Peyer's patch (tissue), 4 donors: ENCODE results near the gene ACOT13. TPM values are rescaled to one million over a fixed set of nuclear protein-coding genes. Genes with fewer than 3 reads are reported as not detected.
A peak's percentile ranks its signal among the peaks of the same experiment; 100 is the strongest.
"Not testable (repeated sequence)": the region's sequence is repeated elsewhere in the genome, so short reads cannot be mapped to it uniquely, and the experiment has no call there.

Experiments used
- DNase-seq, 3 donors: peaks; one replicate each; pipeline ENCODE4 v3.0.0-alpha.2; 2017 to 2019
- H3K27ac ChIP-seq, 4 donors: fragments of 200-600 bp; sonication (generic); one replicate each; pipeline ENCODE4 v1.5.1; 2016 to 2019
- H3K27me3 ChIP-seq, 2 donors: fragments of 200-600 bp; sonication (generic); one replicate each; pipeline ENCODE4 v1.5.1; 2019
- H3K36me3 ChIP-seq, 3 donors: fragments of 200-600 bp; sonication (generic); one replicate each; pipeline ENCODE4 v1.5.1; 2016 to 2019
- H3K4me1 ChIP-seq, 4 donors: fragments of 200-600 bp; sonication (generic); one replicate each; pipeline ENCODE4 v1.5.1; 2016 to 2019
- H3K4me3 ChIP-seq, 4 donors: fragments of 200-600 bp; sonication (generic); 1 replicate in 3 of 4; 2 replicates in 1 of 4; pipeline ENCODE4 v1.5.1; 2016 to 2019; ENCODE audit warnings: mild to moderate bottlenecking in 1 of 4
- H3K9me3 ChIP-seq, 4 donors: fragments of 200-600 bp; sonication (generic); one replicate each; pipeline ENCODE4 v1.5.1; 2016 to 2019; ENCODE audit warnings: mild to moderate bottlenecking in 1 of 4
- CTCF ChIP-seq, 6 experiments: fragments of 450-650 bp in 4 of 6; fragments of 200-600 bp in 2 of 6; sonication (generic) in 1 of 6; IDR thresholded peaks; one replicate each; pipeline ENCODE4 v1.5.1; 2017 to 2019; ENCODE audit warnings: antibody characterized with exemption in 6 of 6, mild to moderate bottlenecking in 3 of 6, moderate library complexity in 1 of 6
- POLR2A ChIP-seq, 2 donors: fragments of 450-650 bp; IDR thresholded peaks; one replicate each; pipeline ENCODE4 v1.5.1; 2017; ENCODE audit warnings: antibody characterized with exemption in 2 of 2, mild to moderate bottlenecking in 2 of 2, moderate library complexity in 2 of 2
- total RNA-seq, 4 donors: library from RNA; depleted of rRNA; stranded (reverse); fragments of >200 nt; gene quantifications; one replicate each; pipeline ENCODE4 v1.1.0, GENCODE V29; 2016

The ACOT13 gene
- total RNA-seq, 4 donors from 2014 or later: 5.2 to 23.1 (median 9.1) TPM

GRCh38 chr6:24708612-24709011 is 41.7 kb downstream of the ACOT13 start:
- TF ChIP-seq POLR2A (IDR thresholded peaks at IDR 0.05) (no peak), CTCF (IDR thresholded peaks at IDR 0.05) (no peak)
- Histone ChIP-seq H3K4me1 (peaks cover 0 to 10% (median 0%) of the 10 kb centered on the region in 4 donors), H3K27me3 (no peaks in the 10 kb centered on the region), H3K27ac (no peak overlapping the region), H3K9me3 (no peaks in the 10 kb centered on the region), H3K36me3 (peaks cover 0 to 96% (median 0%) of the 10 kb centered on the region in 3 donors), H3K4me3 (no peak overlapping the region)
- no peak for DNase-seq

GRCh38 chr6:24709014-24709711 is 42.3 kb downstream of the ACOT13 start:
- Histone ChIP-seq H3K36me3 (peaks cover 0 to 96% (median 0%) of the 10 kb centered on the region in 3 donors), H3K4me1 (peaks cover 0 to 15% (median 3%) of the 10 kb centered on the region in 4 donors), H3K9me3 (no peaks in the 10 kb centered on the region), H3K27ac (no peak overlapping the region), H3K4me3 (no peak overlapping the region), H3K27me3 (no peaks in the 10 kb centered on the region)
- no peak for DNase-seq
- TF ChIP-seq CTCF (IDR thresholded peaks at IDR 0.05) (no peak), POLR2A (IDR thresholded peaks at IDR 0.05) (no peak)

- Histone ChIP-seq H3K27ac (no peak overlapping the region), H3K4me3 (no peak overlapping the region), H3K9me3 (no peaks in the 10 kb centered on the region), H3K27me3 (no peaks in the 10 kb centered on the region), H3K4me1 (peaks cover 0 to 30% (median 8%) of the 10 kb centered on the region in 4 donors), H3K36me3 (peaks cover 0 to 95% (median 0%) of the 10 kb centered on the region in 3 donors)
- TF ChIP-seq CTCF (IDR thresholded peaks at IDR 0.05) (no peak), POLR2A (IDR thresholded peaks at IDR 0.05) (no peak)
- no peak for DNase-seq
These were observed 43.8 kb downstream of the ACOT13 start for GRCh38 chr6:24710519-24711303.

GRCh38 chr6:24716602-24717148 is 49.8 kb downstream of the ACOT13 start:
- not testable (repeated sequence) for H3K9me3 ChIP-seq, DNase-seq, H3K27me3 ChIP-seq, H3K27ac ChIP-seq
- Histone ChIP-seq H3K4me3 (peak overlapping the region in 2 of 4 donors; percentile 75 to 80), H3K36me3 (peaks cover 0 to 45% (median 0%) of the 10 kb centered on the region in 3 donors), H3K4me1 (peaks cover 0 to 41% (median 19%) of the 10 kb centered on the region in 4 donors)

GRCh38 chr6:24718449-24719124 is 51.7 kb downstream of the ACOT13 start:
- H3K4me1 ChIP-seq: peaks cover 0 to 36% (median 21%) of the 10 kb centered on the region in 4 donors
- no peak for DNase-seq
- peak overlapping the region; percentile 75 to 91 (median 85) for H3K4me3 ChIP-seq
- peaks cover 0 to 29% (median 0%) of the 10 kb centered on the region in 3 donors for H3K36me3 ChIP-seq
- TF ChIP-seq CTCF (IDR thresholded peaks at IDR 0.05): no peak
- no peak for TF ChIP-seq POLR2A (IDR thresholded peaks at IDR 0.05)
- peak overlapping the region; percentile 4 to 100 (median 98) for H3K27ac ChIP-seq
- H3K27me3 ChIP-seq: no peaks in the 10 kb centered on the region
- H3K9me3 ChIP-seq: no peaks in the 10 kb centered on the region
